GM18505 (cell line): ENCODE data around the gene CAPN8.

Experiments used
- ATAC-seq: cut with Tn5 transposase; IDR thresholded peaks from one replicate; pipeline ENCODE4 v1.9.1; 2021; ENCODE audit not compliant: unreplicated experiment
- POLR2A ChIP-seq: IDR thresholded peaks from 4 replicates; pipeline ENCODE4 v1.6.1; 2011; ENCODE audit warnings: borderline replicate concordance; ENCODE audit not compliant: insufficient read depth, insufficient read length; ENCODE audit errors: extremely low read depth

Gene CAPN8

GRCh38 chr1:223653431-223653830 lies 12.1 kb downstream of the CAPN8 start:
- TF ChIP-seq POLR2A = no peak
- no peak for ATAC-seq

DNA sequence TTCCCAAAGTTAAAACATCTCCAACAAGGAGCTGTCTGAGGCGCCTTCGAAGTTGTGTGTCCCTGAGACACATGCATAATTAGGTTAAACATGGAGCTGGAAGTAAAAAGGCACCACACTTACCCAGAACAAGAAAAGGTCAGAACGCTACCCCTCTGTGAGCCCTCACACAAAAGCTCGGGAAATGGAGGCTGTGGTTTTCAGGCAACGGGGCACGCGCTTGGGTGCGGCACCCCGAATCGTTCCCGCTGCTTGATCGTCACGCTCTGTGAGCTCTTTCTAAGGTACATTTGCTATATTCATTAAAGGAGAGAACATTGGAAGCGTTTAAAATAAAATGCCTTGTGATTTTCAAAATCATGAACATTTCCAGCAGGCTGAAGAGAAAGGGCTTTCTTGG lies 12.5 kb downstream of the CAPN8 start:
- ATAC-seq = no peak
- TF ChIP-seq POLR2A = no peak

DNA sequence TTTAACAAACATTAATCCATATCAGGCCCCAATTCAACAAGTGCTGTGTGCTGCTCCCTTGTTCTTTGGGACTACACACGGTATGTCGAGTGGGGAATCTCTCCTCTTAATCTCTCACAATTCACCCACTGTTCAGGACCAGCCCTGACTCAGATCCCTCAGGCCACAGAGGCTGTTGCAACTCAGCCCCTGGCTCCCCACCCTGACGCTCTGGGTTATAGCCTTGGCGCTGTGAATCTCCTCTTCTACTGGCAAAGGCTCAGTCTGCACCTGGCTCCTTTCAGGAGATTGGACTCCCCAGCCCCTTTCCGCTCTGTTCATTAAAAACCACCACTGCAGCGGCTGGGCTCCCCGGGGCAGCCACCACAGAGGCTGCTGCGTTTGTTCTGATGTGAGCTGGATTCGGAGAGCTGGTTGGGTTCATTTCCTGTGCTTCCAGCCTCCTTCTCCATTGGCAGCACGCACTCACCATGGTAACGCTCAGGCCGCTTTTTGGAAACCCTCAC lies 13.0 kb downstream of the CAPN8 start:
- TF ChIP-seq POLR2A = no peak
- ATAC-seq = no peak

- no peak for TF ChIP-seq POLR2A
- no peak for ATAC-seq
Observed at GRCh38 chr1:223651291-223651991, 14.1 kb downstream of the CAPN8 start.

GRCh38 chr1:223650465-223650864 lies 15.0 kb downstream of the CAPN8 start:
- no peak for TF ChIP-seq POLR2A
- no peak for ATAC-seq

- ATAC-seq = no peak
- TF ChIP-seq POLR2A = no peak
Observed at GRCh38 chr1:223649222-223649621, 16.3 kb downstream of the CAPN8 start.

- no peak for TF ChIP-seq POLR2A
- no peak for ATAC-seq
Observed at GRCh38 chr1:223647249-223647648, 18.3 kb downstream of the CAPN8 start.

DNA sequence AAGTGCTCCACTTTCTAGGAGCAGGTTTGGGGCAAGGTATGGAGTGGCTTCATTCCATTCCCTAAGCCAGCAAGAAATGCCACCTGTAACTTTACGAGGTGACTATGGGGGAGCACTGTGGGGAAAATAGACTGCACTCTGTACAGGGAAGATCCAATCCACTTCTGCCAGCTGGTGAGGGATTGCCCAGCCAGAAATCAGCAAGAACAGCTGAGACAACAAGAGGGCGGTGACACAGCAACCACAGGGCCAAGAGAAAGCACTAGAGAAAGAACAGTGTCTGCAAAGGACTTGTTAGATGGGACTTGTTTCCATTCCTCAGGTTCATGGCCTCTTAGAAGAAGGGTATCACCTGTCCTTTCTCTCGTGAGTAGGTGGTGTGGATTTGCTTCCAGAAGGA lies 19.6 kb downstream of the CAPN8 start:
- ATAC-seq = no peak
- no peak for TF ChIP-seq POLR2A

DNA sequence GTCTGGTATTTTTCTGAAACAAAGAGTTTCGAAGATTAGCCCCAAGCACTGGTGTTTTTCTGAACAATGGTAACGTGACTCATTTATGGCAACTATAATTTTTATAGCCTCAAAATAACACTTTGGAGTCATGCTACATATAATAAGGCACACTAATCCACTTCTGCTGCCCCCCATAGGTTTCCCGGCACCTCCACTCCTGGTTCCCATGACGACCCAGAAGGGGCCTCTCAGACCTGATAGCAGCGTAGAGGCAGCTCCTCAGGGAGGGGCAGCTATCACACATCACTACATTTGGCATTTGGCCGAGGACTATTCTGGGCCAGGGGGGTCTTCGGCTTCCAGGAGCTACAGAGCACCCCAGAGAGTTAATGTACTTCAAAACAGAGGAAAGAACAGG lies 23.3 kb downstream of the CAPN8 start:
- no peak for TF ChIP-seq POLR2A
- no peak for ATAC-seq

GRCh38 chr1:223641523-223642039 lies 23.9 kb downstream of the CAPN8 start:
- no peak for ATAC-seq
- TF ChIP-seq POLR2A = no peak

DNA sequence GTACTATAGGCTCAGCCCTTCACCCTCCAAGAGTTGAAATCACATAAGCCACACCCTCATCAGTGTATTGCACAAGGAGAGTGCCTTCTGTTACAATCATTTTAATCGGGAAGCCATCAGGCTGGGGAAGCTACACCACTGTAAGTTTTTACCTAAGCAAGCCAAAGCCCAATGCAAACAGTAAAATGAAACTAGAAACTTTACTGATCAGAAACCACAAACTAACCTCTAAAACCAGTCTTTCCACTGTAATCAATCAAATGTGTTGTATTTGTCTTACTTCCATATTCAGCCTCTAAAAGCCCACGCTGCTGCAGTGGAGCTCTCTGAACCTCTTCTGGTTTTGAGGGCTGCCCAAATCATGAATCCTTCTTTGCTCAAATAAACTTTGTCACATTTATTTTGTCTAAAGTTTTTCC lies 26.2 kb downstream of the CAPN8 start:
- TF ChIP-seq POLR2A = no peak
- ATAC-seq = no peak

- no peak for ATAC-seq
- no peak for TF ChIP-seq POLR2A
Observed at GRCh38 chr1:223635236-223635635, 30.3 kb downstream of the CAPN8 start.

DNA sequence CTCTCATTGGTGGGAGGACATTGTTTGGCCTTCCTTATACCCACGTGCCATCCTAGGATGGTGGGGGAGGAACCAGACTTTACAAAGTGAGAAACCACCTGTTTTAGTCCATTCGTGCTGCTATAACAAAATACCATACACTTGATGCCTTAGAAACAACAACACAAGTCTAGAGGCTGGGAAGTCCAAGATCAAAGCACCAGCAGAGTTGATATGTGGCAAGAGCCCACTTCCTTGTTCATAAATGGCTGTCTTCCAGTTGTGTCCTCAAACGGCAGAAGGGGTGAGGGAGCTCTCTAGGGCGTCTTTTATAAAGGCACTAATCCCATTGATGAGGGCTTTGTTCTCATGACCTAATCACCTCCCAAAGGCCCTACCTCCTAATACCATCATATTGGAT lies 31.1 kb downstream of the CAPN8 start:
- TF ChIP-seq POLR2A = no peak
- no peak for ATAC-seq

DNA sequence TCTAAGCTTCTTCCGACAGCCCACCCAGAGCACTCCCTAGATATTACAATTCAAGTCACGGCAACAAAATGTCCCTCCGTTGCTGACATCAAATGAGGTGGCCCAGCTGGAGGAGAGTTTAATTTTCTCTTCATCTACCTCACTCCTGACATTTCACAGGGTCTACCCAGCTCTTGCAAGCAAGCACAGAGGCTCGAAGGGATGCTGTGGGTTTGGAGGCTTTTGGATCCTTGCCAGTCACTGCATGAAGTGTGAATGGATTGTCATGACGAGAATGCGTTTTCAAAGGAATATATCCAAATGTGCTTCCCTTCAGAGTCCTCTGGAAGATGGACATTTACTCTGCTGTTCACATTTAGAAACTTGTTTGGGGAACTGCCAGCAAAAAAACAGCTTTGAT lies 33.5 kb downstream of the CAPN8 start:
- no peak for TF ChIP-seq POLR2A
- no peak for ATAC-seq
